GM12878 (cell line): ENCODE measurements around the gene GPR39. TPM values are rescaled to one million over a fixed set of nuclear protein-coding genes. Genes with fewer than 3 reads are reported as not detected.

Source experiments
- ATAC-seq: fragments of 200-7000 bp; cut with Tn5 transposase; 3 replicates; pipeline ENCODE4 v1.9.1; 2020; ENCODE audit warnings: mild to moderate bottlenecking, moderate library complexity
- BruUV-seq: library from RNA; stranded (reverse); fragments of 400-500 nt; replicated peaks from 2 replicates; lab custom pipeline; 2021; lab: Mats Ljungman, UMichigan
- CTCF ChIA-PET: fragments of 300-600 bp; sonication (Branson Sonifier 250); formaldehyde crosslinking; extraction: SDS; loops from one replicate; lab custom pipeline; 2021; ENCODE audit warnings: inconsistent platforms; lab: Yijun Ruan, JAX
- POLR2A ChIA-PET: fragments of 350-600 bp; formaldehyde crosslinking; extraction: SDS; loops from one replicate; lab custom pipeline; 2021; ENCODE audit warnings: inconsistent platforms; lab: Charles Lee
- RAD21 ChIA-PET: fragments of 300-600 bp; sonication (Branson Sonifier 250); formaldehyde crosslinking; loops from one replicate; lab custom pipeline; 2023; ENCODE audit warnings: antibody characterized with exemption; ENCODE audit not compliant: unreplicated experiment; lab: Charles Lee
- SMC1A ChIA-PET: fragments of 300-600 bp; sonication (Branson Sonifier 250); formaldehyde crosslinking; loops from one replicate; lab custom pipeline; 2023; ENCODE audit not compliant: unreplicated experiment, uncharacterized antibody; lab: Charles Lee
- DNase-seq: peaks from one replicate; pipeline ENCODE4 v3.0.0-alpha.2; 2011; ENCODE audit warnings: low read depth, low spot score
- FAIRE-seq: peaks from 3 replicates; lab custom pipeline; 2011; peaks lifted over from hg19 to GRCh38; lab: Jason Lieb, UNC
- H2AFZ ChIP-seq: 2 replicates; pipeline ENCODE4 v1.6.0; 2011; ENCODE audit warnings: low read depth, low read length, control low read depth; ENCODE audit not compliant: control insufficient read depth
- H3K27ac ChIP-seq: 2 replicates; pipeline ENCODE4 v1.5.1; 2011; ENCODE audit warnings: control low read depth; ENCODE audit not compliant: control insufficient read depth, insufficient read depth
- H3K27me3 ChIP-seq, 2 experiments: replicated peaks in 1 of 2; 2 replicates each; pipeline versions ENCODE4 v1.6.0 to v1.6.1; 2011; ENCODE audit warnings: low read length in 1 of 2; ENCODE audit not compliant: control insufficient read depth in 2 of 2, insufficient read depth in 2 of 2
- H3K36me3 ChIP-seq, 2 experiments: 2 replicates each; pipeline ENCODE4 v1.5.1; 2011; ENCODE audit warnings: low read length in 1 of 2; ENCODE audit not compliant: control insufficient read depth in 2 of 2, insufficient read depth in 2 of 2
- H3K4me1 ChIP-seq: 2 replicates; pipeline ENCODE4 v1.6.1; 2011; ENCODE audit warnings: mild to moderate bottlenecking, low read length, moderate library complexity, mixed read lengths; ENCODE audit not compliant: control insufficient read depth, insufficient read depth
- H3K4me2 ChIP-seq: 2 replicates; pipeline ENCODE4 v1.6.0; 2011; ENCODE audit warnings: control low read depth; ENCODE audit not compliant: control insufficient read depth, insufficient read depth
- H3K4me3 ChIP-seq: fragments of 200-600 bp; sonication (generic); 2 replicates; pipeline ENCODE4 v1.5.1; 2016
- H3K79me2 ChIP-seq: 2 replicates; pipeline ENCODE4 v1.6.0; 2011; ENCODE audit warnings: low read length; ENCODE audit not compliant: control insufficient read depth, insufficient read depth
- H3K9ac ChIP-seq: 2 replicates; pipeline ENCODE4 v1.8.0; 2011; ENCODE audit warnings: low read length, control low read depth, mixed read lengths; ENCODE audit not compliant: control insufficient read depth, insufficient read depth
- H3K9me3 ChIP-seq: replicated peaks from 3 replicates; pipeline ENCODE4 v1.5.1; 2011; ENCODE audit warnings: mild to moderate bottlenecking, low read length; ENCODE audit not compliant: control insufficient read depth, insufficient read depth
- H4K20me1 ChIP-seq: 2 replicates; pipeline ENCODE4 v1.6.0; 2011; ENCODE audit not compliant: control insufficient read depth, insufficient read depth
- EP300 ChIP-seq, 2 experiments: fragments of 150-350 bp in 1 of 2; IDR thresholded peaks; 2 replicates each; pipeline ENCODE4 v1.6.1; 2011 to 2012; ENCODE audit warnings: low read depth in 2 of 2, low read length in 2 of 2, borderline replicate concordance in 1 of 2, improper control_type of control experiment in 1 of 2, inconsistent platforms in 1 of 2; ENCODE audit not compliant: control insufficient read depth in 1 of 2
- EZH2 ChIP-seq: IDR thresholded peaks from 2 replicates; pipeline ENCODE4 v1.6.1; 2012; ENCODE audit warnings: low read depth, mild to moderate bottlenecking, control low read depth, inconsistent platforms, low read length, borderline replicate concordance; ENCODE audit not compliant: control insufficient read depth
- JUNB ChIP-seq: IDR thresholded peaks from 2 replicates; pipeline ENCODE4 v1.6.1; 2016; ENCODE audit warnings: antibody characterized with exemption, mild to moderate bottlenecking
- LARP7 ChIP-seq: fragments of 450-650 bp; IDR thresholded peaks from 2 replicates; pipeline ENCODE4 v1.6.1; 2017; ENCODE audit warnings: mild to moderate bottlenecking
- NKRF ChIP-seq: fragments of 450-650 bp; conservative IDR thresholded peaks from 2 replicates; pipeline ENCODE4 v1.6.1; 2017; ENCODE audit warnings: mild to moderate bottlenecking, moderate library complexity
- NR2F1 ChIP-seq: fragments of 450-650 bp; conservative IDR thresholded peaks from 2 replicates; pipeline ENCODE4 v1.6.1; 2017; ENCODE audit warnings: mild to moderate bottlenecking
- PAX5 ChIP-seq: IDR thresholded peaks from 2 replicates; pipeline ENCODE4 v1.6.1; 2011; ENCODE audit warnings: low read depth, low read length, borderline replicate concordance
- ZBTB4 ChIP-seq: fragments of 450-650 bp; formaldehyde crosslinking; IDR thresholded peaks from 2 replicates; pipeline ENCODE4 v1.4.0; 2022; ENCODE audit warnings: mild to moderate bottlenecking, moderate library complexity
- ZNF207 ChIP-seq: fragments of 450-650 bp; IDR thresholded peaks from 2 replicates; pipeline ENCODE4 v1.6.1; 2014; ENCODE audit warnings: antibody characterized with exemption, mild to moderate bottlenecking, borderline replicate concordance
- ZNF687 ChIP-seq: fragments of 450-650 bp; IDR thresholded peaks from 2 replicates; pipeline ENCODE4 v1.6.1; 2017; ENCODE audit warnings: mild to moderate bottlenecking, moderate library complexity
- WGBS: methylation state at CpG from one replicate; pipeline ENCODE4 v1.1.6; 2016; ENCODE audit warnings: low lambda C conversion rate; ENCODE audit not compliant: insufficient replicate concordance, insufficient coverage; ENCODE audit errors: missing lambda C conversion rate; 5-methylcytosine and 5-hydroxymethylcytosine counted together
- in situ Hi-C: fragments of 300-500 bp; cut with MboI; formaldehyde crosslinking; loops from 9 replicates; pipeline ENCODE4 v1.14.3; 2018; ENCODE audit warnings: mixed read lengths
- intact Hi-C: fragments of 100-400 bp; cut with micrococcal nuclease; formaldehyde crosslinking; loops from one replicate; pipeline ENCODE4 v1.14.2; 2022; ENCODE audit not compliant: unreplicated experiment
- polyA plus RNA-seq, 11 experiments: library from polyadenylated mRNA; depleted of rRNA in 4 of 11; unstranded in 6 of 11; stranded (reverse) in 5 of 11; fragments of >200 nt; fragmentation: Nextera tagmentation in 4 of 11; fragmentation: Illumina TruSeq in 1 of 11; extraction: Ambion mirVana in 4 of 11; extraction: Trizol in 1 of 11; gene quantifications; 1 replicate in 1 of 11; 2 replicates in 10 of 11; pipeline versions ENCODE4 v1.2.1 to v1.2.3, GENCODE V29; 2011 to 2016; ENCODE audit warnings: inconsistent platforms in 2 of 11, missing spikeins in 2 of 11, low read depth in 1 of 11
- total RNA-seq, 4 experiments: library from RNA; depleted of rRNA in 3 of 4; stranded (reverse); fragments of >200 nt in 3 of 4; fragmentation: Illumina TruSeq in 1 of 4; extraction: Trizol in 1 of 4; gene quantifications; 2 replicates each; pipeline versions ENCODE4 v1.2.1 to v1.2.3, GENCODE V29; 2013 to 2021

GPR39 gene
- total and polyA plus RNA-seq, 10 of the 15 experiments (the other 5 are each of a cell fraction or from before 2014, with no cell fraction given), result 0.05 to 0.23 TPM; not detected in 8

- TF ChIP-seq ZNF687, result no peak
These were observed 195.1 kb downstream of the GPR39 start (continued) for GRCh38 chr2:132611719-132612118.

GRCh38 chr2:132615329-132616085 lies 198.9 kb downstream of the GPR39 start:
- no peak overlapping the region for H3K27ac ChIP-seq
- no peak overlapping the region for H3K9ac ChIP-seq
- H2AFZ ChIP-seq, result no peak overlapping the region
- 54% methylated on average over 5 of the region's 5 CpGs for WGBS
- BruUV-seq, result no TSS peak
- SMC1A ChIA-PET, result interaction anchor here (0.6 to 0.7 kb wide), 2 partner anchors 47 to 133 kb away, joined by 3 read pairs; no protein-coding TSS in a partner anchor
- H3K9me3 ChIP-seq, result no peaks in the 10 kb centered on the region
- H3K79me2 ChIP-seq, result no peaks in the 10 kb centered on the region
- CTCF ChIA-PET, result no interaction called here
- POLR2A ChIA-PET, result no interaction called here
- H3K4me2 ChIP-seq, result no peak overlapping the region
- H3K4me1 ChIP-seq, result no peaks in the 10 kb centered on the region
- no peaks in the 10 kb centered on the region for H3K36me3 ChIP-seq
- no peak overlapping the region for H3K4me3 ChIP-seq
- FAIRE-seq (no peak), DNase-seq (no peak), ATAC-seq (no peak)
- no peaks in the 10 kb centered on the region for H4K20me1 ChIP-seq
- in situ Hi-C loops (no loop called here), intact Hi-C loops (no loop called here)
- no peaks in the 10 kb centered on the region for H3K27me3 ChIP-seq
- RAD21 ChIA-PET, result no interaction called here
- TF ChIP-seq LARP7 (no peak), EP300 (IDR thresholded peaks at IDR 0.05; ENCODE audit: borderline replicate concordance in 1 of 2, control insufficient read depth in 1 of 2, low read depth in 2 of 2, low read length in 2 of 2) (no peak), ZNF207 (no peak), NKRF (no peak), PAX5 (no peak), ZBTB4 (no peak), JUNB (no peak), EZH2 (no peak), NR2F1 (no peak)
